Smooth muscle cell of the coronary artery (primary cell): ENCODE data around the gene SLC10A1. TPM values are rescaled to one million over a fixed set of nuclear protein-coding genes. Genes with fewer than 3 reads are reported as not detected.

Experiments used
- total RNA-seq: library from RNA; depleted of rRNA; stranded (reverse); fragments of >200 nt; gene quantifications from 2 replicates; pipeline ENCODE4 v1.2.3, GENCODE V29; 2014; ENCODE audit warnings: low replicate concordance

Gene SLC10A1
- total RNA-seq: not detected in 2 replicates

DNA sequence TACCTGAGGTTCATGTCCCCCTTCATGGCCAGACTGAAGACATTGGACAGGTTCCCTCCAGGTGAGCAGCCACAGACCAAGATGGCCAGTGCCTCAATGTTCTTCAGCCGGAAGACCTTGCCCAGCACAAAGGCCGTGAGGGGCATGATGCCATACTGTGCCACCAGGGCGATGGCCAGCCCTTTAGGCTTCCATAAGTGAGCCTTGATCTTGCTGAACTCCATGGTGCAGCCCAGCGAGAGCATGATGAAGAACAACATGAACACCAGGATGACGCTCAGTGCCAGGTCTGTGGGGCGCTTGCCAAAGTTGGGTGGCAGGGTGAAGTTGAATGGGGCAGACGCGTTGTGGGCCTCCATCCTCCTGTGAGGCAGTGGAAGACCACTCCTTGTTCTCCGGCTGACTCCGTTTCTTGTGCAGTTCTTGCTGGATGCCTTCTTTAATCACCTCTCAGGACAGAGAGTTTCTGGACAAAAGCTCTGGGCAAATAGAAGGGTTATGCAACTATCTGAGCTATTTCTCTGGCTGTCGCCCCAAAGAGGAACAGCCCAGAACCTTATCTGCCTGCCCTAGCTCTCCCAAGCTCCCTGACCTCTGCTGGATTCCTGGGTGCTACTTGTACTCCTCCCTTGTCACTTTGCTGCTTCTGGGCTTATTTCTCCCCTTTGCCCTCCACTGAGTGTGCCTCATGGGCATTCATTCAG is at the start of gene SLC10A1:
Gene SLC10A1 (minus strand): TSS at position 445 of the 704 bp plus-strand sequence. CDS start 86 bp downstream, at position 359.

GRCh38 chr14:69766984-69767368 is 30.1 kb downstream of the SLC10A1 start, which contains the start of gene SRSF5:
Gene SRSF5 (plus strand): TSS chr14:69767142. CDS start chr14:69768157, 1,015 bp downstream.

Other genes with a start within 250 kb of the SLC10A1 start
- gene CCDC177, start 222.4 kb downstream of the SLC10A1 start, total RNA-seq: under 0.01 TPM in 1 of 2 replicates, not detected in the other
- gene SUSD6, start 185.6 kb downstream of the SLC10A1 start, total RNA-seq: 6.0 and 6.9 TPM in 2 replicates
- 101 and 240 TPM in 2 replicates for gene SRSF5, start 30.1 kb downstream of the SLC10A1 start, total RNA-seq
- gene SMOC1, start 82.2 kb upstream of the SLC10A1 start, total RNA-seq: 1.6 TPM in 1 of 2 replicates, not detected in the other